H7 (cell line): ENCODE measurements around the gene OR9Q1. TPM values are rescaled to one million over a fixed set of nuclear protein-coding genes. Genes with fewer than 3 reads are reported as not detected.
"Not testable (repeated sequence)": the region's sequence is repeated elsewhere in the genome, so short reads cannot be mapped to it uniquely, and the experiment has no call there.

ENCODE experiments used
- DNase-seq: peaks from one replicate; pipeline ENCODE4 v3.0.0; 2012
- H3K27me3 ChIP-seq: 2 replicates; pipeline ENCODE4 v1.6.0; 2011; ENCODE audit warnings: mild to moderate bottlenecking, low read length; ENCODE audit not compliant: control insufficient read depth, insufficient read depth
- H3K36me3 ChIP-seq: replicated peaks from 2 replicates; pipeline ENCODE4 v1.5.1; 2011; ENCODE audit warnings: low read length; ENCODE audit not compliant: control insufficient read depth, insufficient read depth
- H3K4me3 ChIP-seq: 2 replicates; pipeline ENCODE4 v1.5.1; 2011; ENCODE audit warnings: low read depth, mild to moderate bottlenecking, control low read depth, low read length, moderate library complexity; ENCODE audit not compliant: insufficient read depth
- total RNA-seq: library from RNA; depleted of rRNA; stranded (reverse); fragments of >200 nt; shearing (Covaris generic); gene quantifications from 2 replicates; pipeline ENCODE4 v1.2.3, GENCODE V29; 2014; rRNA removed

OR9Q1 gene, protein sequence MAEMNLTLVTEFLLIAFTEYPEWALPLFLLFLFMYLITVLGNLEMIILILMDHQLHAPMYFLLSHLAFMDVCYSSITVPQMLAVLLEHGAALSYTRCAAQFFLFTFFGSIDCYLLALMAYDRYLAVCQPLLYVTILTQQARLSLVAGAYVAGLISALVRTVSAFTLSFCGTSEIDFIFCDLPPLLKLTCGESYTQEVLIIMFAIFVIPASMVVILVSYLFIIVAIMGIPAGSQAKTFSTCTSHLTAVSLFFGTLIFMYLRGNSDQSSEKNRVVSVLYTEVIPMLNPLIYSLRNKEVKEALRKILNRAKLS
- total RNA-seq: not detected in 2 replicates

DNA sequence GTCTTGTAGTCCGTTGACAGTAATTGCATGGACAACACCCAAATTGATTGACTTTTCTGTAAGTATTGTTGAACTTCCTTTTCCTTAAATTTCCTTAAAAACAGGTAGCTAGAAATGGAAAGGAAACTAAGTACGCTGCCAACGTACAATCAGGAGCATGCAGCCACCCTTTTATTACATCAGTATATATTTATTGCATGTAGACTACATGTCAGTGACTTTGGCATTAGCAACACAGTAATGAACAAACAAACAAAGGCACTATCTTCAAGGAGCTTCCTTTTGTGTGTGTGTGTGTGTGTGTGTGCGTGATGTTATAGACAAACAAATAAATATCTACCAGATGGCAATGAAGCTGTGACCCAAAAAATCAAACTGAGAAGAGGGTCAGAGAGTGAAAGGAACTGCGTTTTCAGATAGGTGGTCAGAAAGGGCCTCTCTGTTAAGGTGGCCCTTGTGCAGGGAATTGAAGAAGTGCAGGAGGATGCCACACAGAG is at the start of gene OR9Q1:
Gene OR9Q1 (plus strand): TSS at position 447 of the 497 bp plus-strand sequence. CDS start 155,564 bp downstream, outside the sequence.
- no peak for DNase-seq
- no peaks in the 10 kb centered on the region for H3K36me3 ChIP-seq
- H3K4me3 ChIP-seq: no peak within 1 kb of the TSS
- no peaks in the 10 kb centered on the region for H3K27me3 ChIP-seq

DNA sequence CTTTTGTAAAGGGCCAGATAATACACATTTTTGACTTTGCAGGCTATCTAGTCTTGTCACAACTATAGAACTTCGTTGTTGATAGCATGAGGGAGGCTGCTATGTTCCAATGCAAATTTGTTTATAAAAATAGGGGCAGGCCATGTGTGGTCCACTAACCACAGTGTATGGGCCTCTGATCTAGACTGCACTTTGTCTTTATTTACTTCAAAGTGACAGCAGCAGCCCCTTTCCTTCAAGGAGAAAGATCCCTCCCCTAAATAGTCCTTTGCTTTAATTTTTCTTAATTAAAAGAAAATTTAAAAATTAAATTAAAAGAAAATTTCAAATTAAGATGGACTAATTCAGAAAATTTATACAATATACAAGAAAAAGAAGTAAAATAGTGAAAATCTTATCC is 49.5 kb upstream of the OR9Q1 start:
- Histone ChIP-seq H3K4me3 (no peak overlapping the region), H3K27me3 (no peaks in the 10 kb centered on the region), H3K36me3 (no peaks in the 10 kb centered on the region)
- DNase-seq: no peak

DNA sequence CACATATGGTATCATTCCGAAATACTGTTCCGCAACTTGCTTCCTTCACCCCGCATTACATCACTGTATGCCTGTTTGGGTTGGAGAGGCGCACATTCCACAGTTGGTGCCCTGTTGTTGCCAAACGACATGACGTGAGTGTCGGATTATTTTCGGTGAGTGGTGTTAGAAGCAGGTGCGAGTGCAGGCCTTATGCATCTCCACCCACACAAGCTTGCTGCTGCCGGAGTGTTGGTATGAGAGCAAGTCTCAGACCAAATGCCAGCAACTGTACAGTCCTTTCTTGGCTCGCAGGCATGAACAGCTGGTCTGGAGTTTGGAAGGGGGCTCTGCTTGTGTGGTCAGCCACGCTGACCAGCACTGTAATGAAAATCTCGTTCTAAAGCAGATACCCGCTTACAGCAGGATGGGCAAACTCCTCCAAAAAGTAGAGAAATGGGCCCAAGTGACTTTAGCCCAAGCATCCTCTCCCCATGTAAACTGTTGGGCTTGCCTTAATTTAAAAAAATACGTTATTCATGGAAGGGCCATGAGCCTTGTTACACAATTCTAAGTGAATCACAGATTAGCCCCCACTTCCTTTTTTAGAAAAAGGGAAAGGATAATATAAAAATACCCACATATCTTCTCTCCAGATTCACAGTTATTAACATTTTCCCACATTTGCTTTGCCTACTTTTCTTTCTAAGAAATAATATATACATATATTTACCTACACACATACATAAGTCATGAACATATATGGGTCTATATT is 48.7 kb upstream of the OR9Q1 start:
- Histone ChIP-seq H3K4me3 (no peak overlapping the region), H3K36me3 (no peaks in the 10 kb centered on the region), H3K27me3 (no peaks in the 10 kb centered on the region)
- DNase-seq: no peak

DNA sequence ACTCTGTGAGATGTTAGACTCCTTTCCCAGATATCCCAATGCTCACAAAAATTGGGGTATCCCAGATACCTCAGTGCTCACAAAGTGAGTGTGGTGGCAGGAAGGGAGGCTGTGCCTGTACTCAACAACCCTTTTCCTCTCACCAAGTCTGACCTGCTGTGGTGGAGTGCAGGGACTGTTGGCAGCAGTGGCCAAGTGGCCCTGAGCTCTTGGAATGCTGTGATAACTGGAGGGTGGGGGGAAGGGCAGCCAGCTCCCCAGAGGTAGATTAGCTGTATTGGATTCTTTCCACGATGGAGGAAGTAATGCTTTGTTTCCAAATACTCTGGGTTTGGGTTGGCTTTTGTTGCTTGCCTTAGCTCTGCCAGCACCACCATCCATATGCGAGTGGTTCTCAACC is 46.0 kb upstream of the OR9Q1 start:
- no peaks in the 10 kb centered on the region for H3K27me3 ChIP-seq
- DNase-seq: no peak
- no peak overlapping the region for H3K4me3 ChIP-seq
- H3K36me3 ChIP-seq: no peaks in the 10 kb centered on the region

DNA sequence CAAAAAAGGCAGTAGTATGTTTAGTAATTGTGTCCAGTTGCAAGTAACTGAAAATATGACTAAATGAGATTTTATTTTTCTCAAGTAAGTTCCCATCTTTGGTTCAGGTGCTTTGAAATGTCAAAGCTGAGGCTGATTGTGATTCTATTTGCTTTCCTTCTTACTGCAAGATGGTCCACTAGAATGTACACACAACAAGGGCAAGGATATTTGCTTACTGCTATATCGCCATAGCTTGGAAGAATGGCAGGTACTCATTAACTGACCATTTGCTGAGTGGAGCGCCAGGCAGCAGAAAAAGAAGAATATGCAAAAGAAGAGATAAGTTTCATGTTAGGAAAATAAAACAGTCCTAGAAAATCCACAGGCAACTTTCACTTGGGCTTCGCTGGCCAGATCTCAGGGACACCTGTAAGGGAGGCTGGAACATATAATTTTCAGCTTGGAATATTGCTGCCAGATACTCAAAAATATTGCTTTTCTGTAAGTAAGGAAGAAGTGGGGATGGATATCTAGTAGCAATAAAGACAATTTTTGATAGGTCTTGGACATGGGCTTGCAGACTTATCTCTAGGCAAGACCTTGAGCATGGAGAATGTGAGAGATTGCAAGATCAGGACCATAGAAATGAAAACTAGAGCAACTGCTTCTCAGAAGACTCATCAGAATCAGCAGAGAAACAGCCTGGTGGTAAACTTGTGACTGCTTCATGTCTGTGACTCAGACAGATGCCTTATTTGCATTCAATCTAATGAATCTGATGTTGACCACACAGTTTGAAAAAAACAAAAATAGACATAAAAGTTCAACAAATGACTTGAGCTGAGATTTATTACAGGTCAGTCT is 44.8 kb upstream of the OR9Q1 start:
- no peak for DNase-seq
- Histone ChIP-seq H3K27me3 (no peaks in the 10 kb centered on the region), H3K36me3 (no peaks in the 10 kb centered on the region), H3K4me3 (no peak overlapping the region)

DNA sequence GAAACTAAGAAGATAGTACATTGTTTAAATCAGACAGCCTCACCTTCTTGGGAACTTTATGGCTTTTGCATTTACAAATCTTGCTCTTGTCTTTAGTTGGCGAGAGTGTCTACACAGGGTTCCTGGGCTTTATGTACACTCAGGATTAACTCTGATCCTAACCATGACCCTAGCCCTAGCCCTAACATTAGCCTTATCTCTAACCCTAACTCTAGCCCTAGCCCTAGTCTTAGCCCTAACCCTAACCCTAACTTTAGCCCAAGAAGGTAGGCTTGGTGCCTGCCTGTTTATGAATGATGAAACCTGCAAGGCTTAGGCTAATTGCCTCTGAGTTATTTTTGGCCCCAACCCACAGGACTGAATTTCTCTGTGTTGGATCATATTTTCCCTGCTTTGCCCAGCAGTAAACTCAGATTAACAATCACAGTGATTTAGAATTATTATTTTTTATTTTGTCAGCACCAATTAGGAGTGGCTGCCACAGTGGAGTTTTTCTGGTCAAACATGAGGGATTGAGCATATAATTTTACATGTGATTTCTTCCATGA is 44.1 kb upstream of the OR9Q1 start:
- Histone ChIP-seq H3K4me3 (no peak overlapping the region), H3K27me3 (no peaks in the 10 kb centered on the region), H3K36me3 (no peaks in the 10 kb centered on the region)
- DNase-seq: no peak

DNA sequence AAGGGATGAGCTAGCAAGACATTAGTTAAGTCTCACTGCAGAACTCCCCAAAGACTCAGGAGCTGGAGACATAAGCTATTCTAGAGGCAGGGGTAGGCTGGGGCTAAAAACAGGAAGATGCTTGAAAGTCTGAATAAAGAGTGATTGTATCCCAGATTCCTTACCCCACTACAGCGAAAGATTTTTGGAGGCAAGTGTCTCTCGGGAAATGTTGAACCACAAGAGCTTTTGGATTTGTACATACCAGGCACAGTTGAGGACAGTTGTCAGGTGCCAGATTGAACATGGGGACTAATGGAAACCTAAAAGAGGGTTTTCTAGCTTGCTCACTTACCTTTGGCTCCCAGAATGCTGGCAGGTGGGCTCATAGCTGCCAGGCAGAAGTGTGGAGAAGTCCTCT is 43.5 kb upstream of the OR9Q1 start:
- DNase-seq: no peak
- no peak overlapping the region for H3K4me3 ChIP-seq

DNA sequence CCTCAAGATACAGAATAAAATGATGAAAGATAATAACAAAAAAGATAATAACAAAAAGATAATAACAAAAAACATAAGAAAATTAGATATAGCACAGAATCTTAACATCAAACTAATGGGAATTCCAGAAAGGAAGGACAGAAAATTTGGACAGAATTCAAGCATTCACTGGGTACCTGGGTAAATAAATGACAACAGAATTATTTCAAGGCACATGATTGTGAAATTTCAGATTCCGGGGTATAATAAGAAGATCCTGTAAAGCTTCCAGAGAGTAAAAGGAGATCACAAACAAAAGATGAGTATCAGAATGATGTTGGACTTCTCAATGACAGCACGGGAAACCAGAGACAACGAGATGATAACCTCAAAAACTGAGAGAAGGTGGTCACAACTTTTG is 42.1 kb upstream of the OR9Q1 start:
- H3K27me3 ChIP-seq: no peaks in the 10 kb centered on the region

More for the DNA sequence above, 43.5 kb upstream of the OR9Q1 start:
- H3K36me3 ChIP-seq: no peaks in the 10 kb centered on the region
- no peaks in the 10 kb centered on the region for H3K27me3 ChIP-seq

DNA sequence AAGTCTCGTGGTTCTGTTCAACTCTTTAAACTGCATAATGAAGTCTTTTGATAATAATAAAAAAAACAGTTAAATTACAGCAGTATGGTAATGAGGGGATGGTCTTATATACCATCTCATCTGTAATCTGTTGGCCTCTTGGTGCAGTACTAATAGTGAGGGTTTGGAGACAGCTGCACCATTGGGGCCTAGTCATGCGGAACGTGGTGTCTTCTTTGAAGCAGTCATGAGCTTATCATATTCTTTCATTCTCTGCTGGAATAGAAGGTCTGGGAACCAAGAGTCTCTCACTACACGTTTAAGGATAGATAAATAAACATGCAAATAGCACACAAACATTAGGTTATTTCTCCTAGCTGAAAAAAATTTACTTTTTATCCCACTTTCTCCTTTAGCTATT is 40.9 kb upstream of the OR9Q1 start:
- Histone ChIP-seq H3K27me3 (no peaks in the 10 kb centered on the region), H3K4me3 (no peak overlapping the region), H3K36me3 (no peaks in the 10 kb centered on the region)
- no peak for DNase-seq

More for the DNA sequence above, 42.1 kb upstream of the OR9Q1 start:
- H3K36me3 ChIP-seq: no peaks in the 10 kb centered on the region
- H3K4me3 ChIP-seq: no peak overlapping the region
- no peak for DNase-seq

DNA sequence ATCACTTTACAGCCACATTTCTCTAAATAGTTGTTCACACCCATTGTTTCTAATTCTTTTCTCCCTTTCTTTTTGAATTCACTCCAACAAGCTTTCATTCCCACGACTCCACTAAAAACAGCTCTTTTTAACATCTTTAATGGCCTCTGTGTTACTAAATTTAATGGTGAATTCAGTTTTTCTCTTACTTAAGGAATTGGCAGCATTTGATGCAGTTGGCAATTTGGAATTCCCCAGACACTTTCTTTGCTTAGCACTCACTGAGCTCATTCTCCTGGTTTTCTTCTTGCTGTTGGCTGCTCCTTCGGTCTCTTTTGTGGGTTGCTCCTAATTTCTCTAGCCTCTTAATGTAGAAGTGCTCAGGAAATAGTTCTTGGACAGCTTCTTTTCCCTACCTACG is 40.5 kb upstream of the OR9Q1 start:
- no peak for DNase-seq
- H3K27me3 ChIP-seq: no peaks in the 10 kb centered on the region

DNA sequence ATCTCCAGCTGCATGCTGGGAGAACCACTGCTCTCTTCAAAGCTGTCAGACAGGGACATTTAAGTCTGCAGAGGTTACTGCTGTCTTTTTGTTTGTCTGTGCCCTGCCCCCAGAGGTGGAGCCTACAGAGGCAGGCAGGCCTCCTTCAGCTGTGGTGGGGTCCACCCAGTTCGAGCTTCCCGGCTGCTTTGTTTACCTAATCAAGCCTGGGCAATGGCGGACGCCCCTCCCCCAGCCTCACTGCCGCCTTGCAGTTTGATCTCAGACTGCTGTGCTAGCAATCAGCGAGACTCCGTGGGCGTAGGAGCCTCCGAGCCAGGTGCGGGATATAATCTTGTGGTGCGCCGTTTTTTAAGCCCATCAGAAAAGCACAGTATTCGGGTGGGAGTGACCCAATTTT is 24.2 kb upstream of the OR9Q1 start:
- H3K36me3 ChIP-seq, H3K4me3 ChIP-seq, H3K27me3 ChIP-seq, DNase-seq: not testable (repeated sequence)

More for the DNA sequence above, 40.5 kb upstream of the OR9Q1 start:
- Histone ChIP-seq H3K4me3 (no peak overlapping the region), H3K36me3 (no peaks in the 10 kb centered on the region)

DNA sequence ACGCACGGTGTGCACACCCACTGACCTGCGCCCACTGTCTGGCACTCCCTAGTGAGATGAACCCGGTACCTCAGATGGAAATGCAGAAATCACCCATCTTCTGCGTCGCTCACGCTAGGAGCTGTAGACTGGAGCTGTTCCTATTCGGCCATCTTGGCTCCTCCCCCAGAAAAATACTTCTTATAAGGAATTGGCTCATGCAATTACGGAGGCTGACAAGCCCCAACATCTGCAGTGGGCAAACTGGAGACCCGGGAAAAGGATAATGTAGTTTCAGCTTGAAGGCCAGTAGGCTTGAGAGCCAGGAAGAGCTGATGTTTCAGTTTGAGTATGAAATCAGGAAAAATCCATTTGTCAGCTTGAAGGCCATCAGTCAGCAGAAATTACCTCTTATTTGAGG is 23.7 kb upstream of the OR9Q1 start:
- not testable (repeated sequence) for H3K27me3 ChIP-seq, H3K36me3 ChIP-seq, H3K4me3 ChIP-seq, DNase-seq

DNA sequence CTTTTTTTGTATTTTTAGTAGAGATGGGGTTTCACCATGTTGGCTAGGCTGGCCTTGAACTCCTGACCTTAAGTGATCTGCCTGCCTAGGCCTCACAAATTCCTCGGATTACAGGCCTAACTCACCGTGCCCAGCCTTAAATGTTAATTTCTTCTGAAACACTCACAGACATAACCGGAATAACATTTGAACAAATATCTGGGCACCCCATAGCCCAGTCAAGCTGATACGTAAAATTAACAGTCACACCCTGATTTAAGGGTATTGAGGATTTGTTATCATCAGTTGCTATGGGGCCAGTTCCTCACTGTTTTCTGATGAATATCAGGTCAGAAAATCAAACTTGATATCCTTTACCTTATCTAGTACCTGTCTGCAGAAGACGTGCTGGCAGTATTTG is 23.0 kb upstream of the OR9Q1 start:
- no peak for DNase-seq
- no peaks in the 10 kb centered on the region for H3K36me3 ChIP-seq
- no peaks in the 10 kb centered on the region for H3K27me3 ChIP-seq
- no peak overlapping the region for H3K4me3 ChIP-seq

DNA sequence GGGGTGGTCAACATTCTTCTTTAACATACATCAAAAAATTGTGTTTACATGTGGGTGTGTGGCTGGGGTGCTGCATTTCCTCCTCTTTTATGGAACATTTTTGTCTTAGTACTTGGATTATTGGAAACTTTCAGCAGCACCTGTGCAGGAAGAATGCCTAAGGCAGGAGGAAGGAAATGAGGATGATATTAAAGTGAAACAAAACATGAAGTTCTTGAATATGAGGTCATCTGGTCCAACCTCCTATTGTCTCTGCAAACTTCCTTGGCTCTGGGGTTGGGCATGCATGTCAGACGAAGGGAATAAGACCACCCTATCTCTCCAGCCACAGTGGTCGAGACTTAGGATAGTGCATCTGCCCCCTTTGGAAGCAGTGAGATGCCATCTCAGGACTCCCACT is 20.6 kb upstream of the OR9Q1 start:
- Histone ChIP-seq H3K27me3 (no peaks in the 10 kb centered on the region), H3K4me3 (no peak overlapping the region), H3K36me3 (no peaks in the 10 kb centered on the region)
- no peak for DNase-seq
